GM23338 (cell line): ENCODE data around the gene SIRPB1.

ENCODE experiments used
- CREB1 ChIP-seq: fragments of 250-450 bp; sonication (Bioruptor Pico); IDR thresholded peaks from 2 replicates; pipeline ENCODE4 v1.5.0; 2020; ENCODE audit warnings: low read depth, mild to moderate bottlenecking, moderate library complexity
- EZH2 ChIP-seq: fragments of 200-600 bp; sonication (generic); IDR thresholded peaks from one replicate; pipeline ENCODE4 v1.8.0; 2017; ENCODE audit warnings: antibody characterized with exemption, mild to moderate bottlenecking, low read depth; ENCODE audit not compliant: unreplicated experiment
- EZH2phosphoT487 ChIP-seq: fragments of 200-600 bp; sonication (generic); IDR thresholded peaks from one replicate; pipeline ENCODE4 v1.8.1; 2018; ENCODE audit warnings: antibody characterized with exemption; ENCODE audit not compliant: unreplicated experiment
- JUNB ChIP-seq: IDR thresholded peaks from one replicate; pipeline ENCODE4 v1.6.1; 2016; ENCODE audit warnings: antibody characterized with exemption; ENCODE audit not compliant: unreplicated experiment
- POLR2AphosphoS5 ChIP-seq: IDR thresholded peaks from 2 replicates; pipeline ENCODE4 v1.6.1; 2016; ENCODE audit warnings: antibody characterized with exemption, low read depth
- TF ChIP-seq, protein P1 (sequence below), 2 experiments: fragments of 200-600 bp in 1 of 2; sonication (generic) in 1 of 2; conservative IDR thresholded peaks; 2 replicates each; pipeline versions ENCODE4 v1.5.1 to v1.6.1; 2016 to 2017; ENCODE audit warnings: antibody characterized with exemption in 2 of 2, low read depth in 2 of 2, mild to moderate bottlenecking in 2 of 2, moderate library complexity in 1 of 2
- TF ChIP-seq, protein P2 (sequence below): IDR thresholded peaks from one replicate; pipeline ENCODE4 v1.6.1; 2018; ENCODE audit warnings: antibody characterized with exemption; ENCODE audit not compliant: unreplicated experiment

DNA sequence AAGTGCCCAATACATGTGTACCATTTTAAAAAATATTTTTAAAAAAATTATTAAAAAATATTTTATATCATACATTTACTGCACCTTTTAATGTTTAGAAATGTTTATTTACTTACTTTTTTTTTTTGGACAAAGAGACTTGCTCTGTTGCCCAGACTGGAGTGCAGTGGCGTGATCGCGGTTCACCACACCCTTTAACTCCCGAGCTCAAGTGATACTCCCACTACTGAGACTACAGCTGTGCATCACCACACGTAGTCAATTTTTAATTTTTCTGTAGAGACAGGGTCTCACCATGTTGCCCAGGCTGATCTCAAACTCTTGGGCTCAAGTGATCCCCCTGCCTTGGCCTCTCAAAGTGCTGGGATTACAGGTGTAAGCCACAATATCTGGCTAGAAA lies 47.0 kb upstream of the SIRPB1 start:
- TF ChIP-seq EZH2 (no peak), CREB1 (CRISPR knock-in tag) (no peak), JUNB (no peak), POLR2AphosphoS5 (no peak), EZH2phosphoT487 (no peak)
- TF ChIP-seq, protein P1, sequence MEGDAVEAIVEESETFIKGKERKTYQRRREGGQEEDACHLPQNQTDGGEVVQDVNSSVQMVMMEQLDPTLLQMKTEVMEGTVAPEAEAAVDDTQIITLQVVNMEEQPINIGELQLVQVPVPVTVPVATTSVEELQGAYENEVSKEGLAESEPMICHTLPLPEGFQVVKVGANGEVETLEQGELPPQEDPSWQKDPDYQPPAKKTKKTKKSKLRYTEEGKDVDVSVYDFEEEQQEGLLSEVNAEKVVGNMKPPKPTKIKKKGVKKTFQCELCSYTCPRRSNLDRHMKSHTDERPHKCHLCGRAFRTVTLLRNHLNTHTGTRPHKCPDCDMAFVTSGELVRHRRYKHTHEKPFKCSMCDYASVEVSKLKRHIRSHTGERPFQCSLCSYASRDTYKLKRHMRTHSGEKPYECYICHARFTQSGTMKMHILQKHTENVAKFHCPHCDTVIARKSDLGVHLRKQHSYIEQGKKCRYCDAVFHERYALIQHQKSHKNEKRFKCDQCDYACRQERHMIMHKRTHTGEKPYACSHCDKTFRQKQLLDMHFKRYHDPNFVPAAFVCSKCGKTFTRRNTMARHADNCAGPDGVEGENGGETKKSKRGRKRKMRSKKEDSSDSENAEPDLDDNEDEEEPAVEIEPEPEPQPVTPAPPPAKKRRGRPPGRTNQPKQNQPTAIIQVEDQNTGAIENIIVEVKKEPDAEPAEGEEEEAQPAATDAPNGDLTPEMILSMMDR (conservative IDR thresholded peaks at IDR 0.05; ENCODE audit: low read depth in 2 of 2), result no peak
- TF ChIP-seq, protein P2, sequence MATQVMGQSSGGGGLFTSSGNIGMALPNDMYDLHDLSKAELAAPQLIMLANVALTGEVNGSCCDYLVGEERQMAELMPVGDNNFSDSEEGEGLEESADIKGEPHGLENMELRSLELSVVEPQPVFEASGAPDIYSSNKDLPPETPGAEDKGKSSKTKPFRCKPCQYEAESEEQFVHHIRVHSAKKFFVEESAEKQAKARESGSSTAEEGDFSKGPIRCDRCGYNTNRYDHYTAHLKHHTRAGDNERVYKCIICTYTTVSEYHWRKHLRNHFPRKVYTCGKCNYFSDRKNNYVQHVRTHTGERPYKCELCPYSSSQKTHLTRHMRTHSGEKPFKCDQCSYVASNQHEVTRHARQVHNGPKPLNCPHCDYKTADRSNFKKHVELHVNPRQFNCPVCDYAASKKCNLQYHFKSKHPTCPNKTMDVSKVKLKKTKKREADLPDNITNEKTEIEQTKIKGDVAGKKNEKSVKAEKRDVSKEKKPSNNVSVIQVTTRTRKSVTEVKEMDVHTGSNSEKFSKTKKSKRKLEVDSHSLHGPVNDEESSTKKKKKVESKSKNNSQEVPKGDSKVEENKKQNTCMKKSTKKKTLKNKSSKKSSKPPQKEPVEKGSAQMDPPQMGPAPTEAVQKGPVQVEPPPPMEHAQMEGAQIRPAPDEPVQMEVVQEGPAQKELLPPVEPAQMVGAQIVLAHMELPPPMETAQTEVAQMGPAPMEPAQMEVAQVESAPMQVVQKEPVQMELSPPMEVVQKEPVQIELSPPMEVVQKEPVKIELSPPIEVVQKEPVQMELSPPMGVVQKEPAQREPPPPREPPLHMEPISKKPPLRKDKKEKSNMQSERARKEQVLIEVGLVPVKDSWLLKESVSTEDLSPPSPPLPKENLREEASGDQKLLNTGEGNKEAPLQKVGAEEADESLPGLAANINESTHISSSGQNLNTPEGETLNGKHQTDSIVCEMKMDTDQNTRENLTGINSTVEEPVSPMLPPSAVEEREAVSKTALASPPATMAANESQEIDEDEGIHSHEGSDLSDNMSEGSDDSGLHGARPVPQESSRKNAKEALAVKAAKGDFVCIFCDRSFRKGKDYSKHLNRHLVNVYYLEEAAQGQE, result no peak
